NCI-H146 (cell line): ENCODE measurements around the gene KAZN.

Experiments used
- DNase-seq: peaks from one replicate; lab custom pipeline; 2025; lab: John Stamatoyannopoulos, UW

KAZN gene

GRCh38 chr1:14742181-14742980 is 143.9 kb downstream of the KAZN start:
- peak; percentile 26 for DNase-seq

DNA sequence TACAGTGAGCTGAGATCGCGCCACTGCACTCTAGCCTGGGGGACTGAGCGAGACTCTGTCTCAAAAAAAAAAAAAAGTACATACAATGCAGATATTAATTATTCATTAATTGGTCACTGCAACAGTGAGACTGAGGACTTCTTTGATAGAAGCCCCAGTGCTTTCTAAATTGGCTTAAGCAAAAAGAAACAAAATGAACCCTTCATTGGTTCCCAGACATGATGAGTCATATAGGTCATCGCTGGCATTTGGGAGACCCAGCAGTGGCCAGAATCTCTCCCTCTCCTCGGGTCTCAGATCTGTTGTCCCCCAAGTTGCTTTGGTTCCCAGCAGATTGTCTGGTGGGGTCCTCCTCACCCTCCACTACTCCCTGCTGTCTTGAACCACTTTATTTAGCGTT is 144.9 kb downstream of the KAZN start:
- no peak for DNase-seq

GRCh38 chr1:14745001-14745720 is 146.7 kb downstream of the KAZN start:
- DNase-seq: peak; percentile 13

DNA sequence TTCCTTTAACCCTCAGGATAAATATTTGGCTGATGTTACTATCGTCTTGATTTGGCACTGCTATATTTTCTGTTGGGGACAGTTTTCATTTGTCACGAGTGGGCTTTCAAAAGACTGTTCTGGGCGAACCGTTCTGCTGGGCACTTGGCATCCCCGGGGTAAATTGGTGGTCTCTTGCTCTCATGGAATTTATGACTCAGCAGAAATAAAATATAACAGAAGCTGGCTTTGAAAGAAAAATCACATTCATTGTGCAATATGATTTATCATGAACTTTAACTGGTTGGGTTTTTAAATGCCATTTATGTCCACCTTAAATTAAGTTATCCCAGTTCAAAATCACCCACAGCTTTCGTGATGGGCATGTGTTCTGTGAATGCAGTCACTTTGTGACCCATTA is 147.3 kb downstream of the KAZN start:
- no peak for DNase-seq

- no peak for DNase-seq
These were observed 147.9 kb downstream of the KAZN start for GRCh38 chr1:14746393-14746792.

GRCh38 chr1:14748151-14748550 is 149.7 kb downstream of the KAZN start:
- no peak for DNase-seq

GRCh38 chr1:14748977-14749376 is 150.5 kb downstream of the KAZN start:
- no peak for DNase-seq

- no peak for DNase-seq
These were observed 152.0 kb downstream of the KAZN start for GRCh38 chr1:14750490-14750889.

GRCh38 chr1:14755518-14756252 is 157.2 kb downstream of the KAZN start:
- DNase-seq: no peak

DNA sequence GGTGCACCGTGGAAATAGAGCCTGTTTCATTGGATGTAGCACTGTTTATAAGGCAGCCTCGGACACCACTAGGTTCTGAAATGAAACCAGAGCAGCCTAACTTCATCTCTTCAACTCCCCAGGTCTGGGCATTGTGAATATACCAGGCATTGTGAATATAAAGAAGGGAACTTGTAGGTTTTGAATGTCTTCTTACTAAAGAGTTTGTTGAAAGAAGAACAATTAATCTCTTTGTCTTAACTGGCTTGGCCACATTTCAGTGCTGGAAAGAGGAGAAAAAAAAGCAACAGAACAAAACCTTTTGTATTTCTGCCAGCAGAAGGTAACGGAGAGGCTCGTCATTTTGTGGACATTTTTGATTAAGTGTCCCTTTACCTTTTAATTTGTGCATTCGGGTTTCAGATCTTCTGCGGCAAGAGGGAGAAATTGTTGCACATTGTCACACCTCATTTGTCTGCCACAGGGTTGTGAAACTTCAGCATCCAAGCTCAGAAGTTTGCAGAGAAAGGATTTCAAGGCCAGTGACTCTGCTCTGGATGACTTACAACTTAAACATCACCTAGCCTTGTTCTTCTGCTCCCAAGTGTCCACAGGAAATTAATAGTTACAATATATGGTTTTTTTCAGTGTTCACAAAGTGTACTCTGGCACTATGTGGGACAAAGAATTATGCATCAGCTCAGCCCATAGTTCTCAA is 158.3 kb downstream of the KAZN start:
- DNase-seq: no peak

DNA sequence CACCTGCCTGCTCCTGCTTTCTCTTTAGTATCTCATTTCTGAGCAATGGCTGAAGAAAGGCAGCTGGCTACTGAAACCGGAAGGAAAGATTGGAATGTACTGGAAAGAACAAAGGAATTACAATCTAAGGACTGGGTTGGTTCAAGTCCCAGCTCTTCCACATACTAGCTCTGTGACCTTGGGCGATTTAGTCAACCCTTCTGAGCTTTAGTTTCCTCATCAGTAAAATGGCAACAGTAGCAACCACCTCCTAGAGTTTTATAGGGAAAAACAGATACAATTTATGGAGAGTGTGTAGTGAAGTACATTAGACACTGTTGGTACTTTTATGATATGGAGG is 158.8 kb downstream of the KAZN start:
- no peak for DNase-seq

DNA sequence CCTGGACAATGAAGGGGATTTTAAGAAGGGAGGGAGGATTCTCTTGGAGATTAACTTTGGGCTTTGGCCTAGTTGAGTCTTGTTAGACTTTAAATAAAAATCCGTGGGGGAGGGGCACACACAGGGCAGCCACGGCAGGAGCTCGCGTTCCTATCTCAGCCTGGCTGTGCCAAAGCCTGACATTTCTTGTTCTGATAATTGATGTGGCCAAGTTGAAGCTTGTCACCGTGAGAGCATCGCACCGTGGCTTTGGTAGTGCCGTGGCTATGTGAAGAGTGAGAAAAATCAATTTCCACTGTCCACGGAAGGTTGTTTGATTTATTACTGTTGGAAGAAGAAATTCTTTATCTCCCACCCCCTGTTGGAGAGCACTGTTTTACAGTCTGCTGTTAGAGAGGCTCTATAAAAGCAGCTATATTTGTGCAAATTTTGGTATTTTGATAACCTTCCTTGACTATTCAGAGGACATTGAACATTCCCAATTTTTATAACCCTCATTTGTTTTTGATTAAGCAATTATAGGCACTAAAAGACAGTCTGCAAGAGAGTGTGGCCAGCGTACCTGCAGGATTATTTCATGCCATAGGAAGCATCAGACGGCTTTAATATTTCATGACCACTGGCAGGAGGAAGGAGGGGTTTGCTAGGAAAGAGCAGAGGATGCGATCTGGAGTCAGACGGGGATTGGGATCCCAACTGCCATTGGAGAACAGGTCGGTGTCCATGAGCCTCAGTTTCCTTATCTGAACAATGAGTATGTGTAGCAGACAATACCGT is 160.7 kb downstream of the KAZN start:
- DNase-seq: no peak

GRCh38 chr1:14759843-14760242 is 161.4 kb downstream of the KAZN start:
- no peak for DNase-seq

DNA sequence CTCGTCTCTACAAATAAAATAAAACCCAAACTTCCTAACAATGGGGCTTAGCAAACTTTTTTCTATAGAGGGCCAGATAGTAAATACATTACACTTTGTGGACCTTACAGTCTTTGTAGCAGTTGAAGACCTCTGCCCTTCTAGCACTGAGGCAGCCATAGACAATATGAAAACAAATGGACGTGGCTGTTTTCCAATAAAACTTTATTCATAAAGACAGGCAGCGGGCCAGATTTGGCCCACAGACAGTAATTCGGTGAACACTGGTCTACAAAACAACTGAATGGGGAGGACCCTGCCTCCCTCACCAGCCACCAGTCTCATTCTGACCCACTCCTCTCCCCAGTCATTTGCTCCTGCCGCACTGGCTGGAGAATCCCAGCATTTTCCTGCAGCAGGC is 162.3 kb downstream of the KAZN start:
- DNase-seq: no peak

- no peak for DNase-seq
These were observed 163.0 kb downstream of the KAZN start for GRCh38 chr1:14761291-14762153.

DNA sequence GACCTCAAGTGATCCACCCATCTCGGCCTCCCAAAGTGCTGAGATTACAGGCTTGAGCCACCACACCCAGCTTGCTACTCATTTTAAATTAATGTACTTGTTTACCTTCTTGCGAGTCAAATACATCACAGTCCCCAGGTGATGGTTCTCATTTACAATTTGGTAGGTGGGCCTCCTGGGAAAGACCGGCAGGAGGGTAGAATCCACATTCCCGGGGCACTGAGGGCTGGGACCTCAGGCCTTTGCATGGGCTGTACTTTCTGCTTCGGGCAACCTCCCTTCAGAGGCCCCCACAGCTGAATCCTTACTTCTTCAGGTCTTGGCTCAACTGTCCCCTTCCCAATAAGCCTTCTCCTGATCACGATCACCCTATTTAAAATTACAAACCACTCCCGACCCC is 165.5 kb downstream of the KAZN start:
- DNase-seq: no peak

DNA sequence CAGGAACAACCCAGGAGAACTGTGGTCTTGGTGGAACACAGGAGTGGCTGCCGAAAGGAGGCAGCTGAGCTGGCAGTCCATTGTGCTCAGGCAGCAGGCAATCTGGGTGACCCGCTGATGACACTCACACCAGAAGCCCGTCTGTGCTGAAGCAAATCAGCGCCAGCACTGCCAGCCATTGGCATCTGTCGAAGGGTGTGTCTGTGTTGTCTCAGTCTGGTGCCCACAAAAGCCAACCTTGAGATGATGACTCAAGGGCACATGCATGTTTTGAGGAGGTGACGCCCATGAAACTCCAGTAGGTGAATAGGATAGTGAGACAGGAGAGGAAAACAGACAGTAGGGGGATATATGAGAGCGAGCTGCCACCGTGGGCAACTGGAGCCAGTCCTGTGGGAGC is 167.3 kb downstream of the KAZN start:
- DNase-seq: no peak

DNA sequence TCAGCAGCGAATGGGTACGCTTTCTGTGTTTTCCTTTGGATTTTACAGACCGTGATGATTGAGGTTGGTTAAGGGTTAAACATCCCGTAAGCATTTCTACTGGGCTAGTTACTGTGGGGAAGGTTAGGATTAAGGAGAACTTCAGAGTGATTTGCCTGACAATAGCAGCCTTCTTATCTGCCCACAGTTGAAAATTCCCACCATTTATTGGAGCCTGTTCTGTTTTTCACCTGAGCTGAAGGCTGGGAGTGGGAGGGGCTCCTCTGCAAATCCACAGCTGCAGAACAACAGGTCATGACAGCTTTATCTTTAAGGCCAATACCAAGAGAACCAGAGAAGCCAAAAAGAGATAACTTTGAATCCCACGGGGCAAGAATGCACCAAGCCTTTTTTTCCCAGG is 168.6 kb downstream of the KAZN start:
- no peak for DNase-seq

DNA sequence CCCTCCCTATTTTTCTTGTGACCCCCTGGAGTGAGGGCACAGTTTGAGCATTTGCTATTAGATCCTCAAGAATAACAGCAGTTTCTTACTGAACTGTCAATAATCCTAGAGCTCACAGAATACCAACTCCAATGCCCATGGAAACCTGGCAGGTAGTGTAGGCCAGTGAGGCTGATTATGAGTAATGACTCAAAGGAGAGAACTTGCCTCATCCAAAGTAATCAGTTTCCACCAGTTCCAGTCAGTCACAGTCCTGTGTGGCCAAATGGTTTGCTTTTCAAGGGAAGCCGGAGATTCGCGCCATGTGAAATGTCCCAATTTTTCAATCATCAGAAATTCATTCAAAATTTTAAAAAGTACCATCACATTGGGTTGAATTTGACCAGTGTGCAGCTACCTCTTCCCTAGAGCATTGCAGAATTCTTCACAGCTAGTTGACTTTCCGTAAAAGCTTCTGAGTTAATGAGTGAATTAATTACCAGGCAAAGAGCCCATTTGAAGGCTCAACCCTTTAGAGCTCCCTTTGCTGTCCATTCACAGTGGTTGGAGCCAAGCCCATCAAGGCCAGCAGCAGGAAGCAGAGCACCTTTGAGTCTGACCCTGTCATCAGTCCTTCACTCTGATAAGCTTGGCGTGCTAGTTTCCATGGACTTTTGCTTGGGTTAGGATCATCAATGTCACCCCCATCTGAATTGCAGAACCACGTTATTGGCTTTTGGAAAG is 170.3 kb downstream of the KAZN start:
- DNase-seq: no peak
